Gastrocnemius medialis (tissue), 4 donors: ENCODE results near the gene EIF4E3. TPM values are rescaled to one million over a fixed set of nuclear protein-coding genes. Genes with fewer than 3 reads are reported as not detected.
A peak's percentile ranks its signal among the peaks of the same experiment; 100 is the strongest.

Experiments
- ATAC-seq, 2 donors: fragments of 150-250 bp; one replicate each; pipeline ENCODE4 v1.9.1; 2016
- DNase-seq, 2 donors: peaks; one replicate each; pipeline ENCODE4 v3.0.0-alpha.2; 2019
- H3K27ac ChIP-seq, 4 donors: fragments of 200-600 bp; sonication (generic); 1 replicate in 1 of 4; 2 replicates in 3 of 4; pipeline ENCODE4 v1.5.1; 2016 to 2018; ENCODE audit warnings: mild to moderate bottlenecking in 2 of 4, moderate library complexity in 1 of 4
- H3K27me3 ChIP-seq, 3 donors: fragments of 200-600 bp; sonication (generic) in 2 of 3; 1 replicate in 1 of 3; 2 replicates in 2 of 3; pipeline versions ENCODE4 v1.5.1 to v1.6.0; 2016 to 2019; ENCODE audit warnings: mild to moderate bottlenecking in 1 of 3, moderate library complexity in 1 of 3
- H3K36me3 ChIP-seq, 2 donors: fragments of 200-600 bp; sonication (generic) in 1 of 2; one replicate each; pipeline ENCODE4 v1.5.1; 2017 to 2018
- H3K4me1 ChIP-seq, 2 donors: fragments of 200-600 bp; sonication (generic) in 1 of 2; one replicate each; pipeline ENCODE4 v1.5.1; 2016 to 2017; ENCODE audit warnings: mild to moderate bottlenecking in 2 of 2
- H3K4me3 ChIP-seq, 4 donors: fragments of 200-600 bp; sonication (generic) in 3 of 4; 1 replicate in 1 of 4; 2 replicates in 3 of 4; pipeline ENCODE4 v1.5.1; 2016 to 2019; ENCODE audit warnings: mild to moderate bottlenecking in 2 of 4
- H3K9me3 ChIP-seq, 3 donors: fragments of 200-600 bp; sonication (generic) in 2 of 3; 1 replicate in 1 of 3; 2 replicates in 2 of 3; pipeline ENCODE4 v1.5.1; 2016 to 2019
- POLR2A ChIP-seq, 2 donors: fragments of 450-650 bp; IDR thresholded peaks; one replicate each; pipeline ENCODE4 v1.6.1; 2017; ENCODE audit warnings: antibody characterized with exemption in 2 of 2, mild to moderate bottlenecking in 2 of 2, moderate library complexity in 2 of 2
- in situ Hi-C, 4 donors: fragments of 200-750 bp; cut with MboI; loops; one replicate each; pipeline versions ENCODE4 v1.15.0 to v1.8.0; 2017; ENCODE audit warnings: low sequenced_read_pairs in 4 of 4
- intact Hi-C: fragments of 100-400 bp; cut with DNase I; formaldehyde crosslinking; loops from one replicate; pipeline ENCODE4 v1.15.1; 2023; ENCODE audit warnings: low total_unique reads
- total RNA-seq, 4 donors: library from RNA; depleted of rRNA; stranded (reverse); fragments of >200 nt; gene quantifications; one replicate each; pipeline versions ENCODE4 v1.1.0 to v1.2.3, GENCODE V29; 2016
- TF ChIP-seq, protein P1 (sequence below), 5 experiments: fragments of 450-650 bp in 3 of 5; fragments of 200-600 bp in 2 of 5; sonication (generic) in 2 of 5; IDR thresholded peaks in 4 of 5; conservative IDR thresholded peaks in 1 of 5; 1 replicate in 4 of 5; 2 replicates in 1 of 5; pipeline ENCODE4 v1.5.1; 2016 to 2019; ENCODE audit warnings: antibody characterized with exemption in 5 of 5, mild to moderate bottlenecking in 3 of 5, moderate library complexity in 3 of 5

Gene EIF4E3
- total RNA-seq, 4 donors from 2014 or later, result 25.0 to 51.0 (median 42.8) TPM

DNA sequence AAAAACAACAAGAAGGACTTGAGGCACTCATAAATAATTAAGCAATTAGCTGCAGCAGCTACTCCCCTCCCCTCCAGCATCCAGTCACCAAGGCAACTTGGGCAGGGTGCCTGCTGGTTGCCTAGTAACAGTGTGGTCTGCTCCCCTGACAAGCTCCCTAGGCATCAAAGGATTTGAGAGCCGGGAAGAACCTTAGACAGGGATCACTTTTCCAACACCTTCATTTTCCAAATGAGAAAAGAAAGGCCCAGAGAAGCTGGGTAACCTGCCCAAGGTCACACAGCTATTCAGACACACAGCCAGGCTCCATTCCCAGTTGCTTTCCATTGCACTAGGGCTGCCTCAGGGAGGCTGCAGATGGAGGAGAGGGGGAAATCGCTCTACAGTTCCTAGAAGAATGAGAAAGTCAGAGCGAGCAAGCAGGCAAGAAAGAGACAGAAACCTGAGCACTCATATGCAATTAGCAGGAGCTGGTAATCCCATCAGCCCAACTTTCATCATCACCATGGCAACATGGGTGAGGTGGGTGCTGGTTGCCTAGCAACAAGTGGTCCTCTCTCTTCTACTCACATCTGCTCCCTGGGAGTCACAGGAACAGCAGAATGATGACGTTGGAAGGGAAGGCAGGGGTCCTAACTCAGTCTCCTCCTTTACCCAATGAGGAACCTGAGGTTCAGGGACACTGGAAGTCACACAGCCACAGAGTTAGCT, 3.6 kb upstream of the EIF4E3 start:
- in situ Hi-C loops, result loop anchor here in 3 of 4 donors (10.0 to 25.0 kb wide), 3 partner anchors 1084 to 1359 kb away; no protein-coding TSS in a partner anchor
- Histone ChIP-seq H3K36me3 (no peaks in the 10 kb centered on the region), H3K4me3 (no peak overlapping the region), H3K27me3 (no peaks in the 10 kb centered on the region), H3K27ac (no peak overlapping the region), H3K4me1 (peaks cover 8 to 14% of the 10 kb centered on the region in 2 donors), H3K9me3 (no peaks in the 10 kb centered on the region)
- no peak for ATAC-seq
- intact Hi-C loops, result loop anchor here (5.0 to 10.0 kb wide), 2 partner anchors 1094 to 1776 kb away; no protein-coding TSS in a partner anchor
- DNase-seq, result no peak
- TF ChIP-seq, protein P1, sequence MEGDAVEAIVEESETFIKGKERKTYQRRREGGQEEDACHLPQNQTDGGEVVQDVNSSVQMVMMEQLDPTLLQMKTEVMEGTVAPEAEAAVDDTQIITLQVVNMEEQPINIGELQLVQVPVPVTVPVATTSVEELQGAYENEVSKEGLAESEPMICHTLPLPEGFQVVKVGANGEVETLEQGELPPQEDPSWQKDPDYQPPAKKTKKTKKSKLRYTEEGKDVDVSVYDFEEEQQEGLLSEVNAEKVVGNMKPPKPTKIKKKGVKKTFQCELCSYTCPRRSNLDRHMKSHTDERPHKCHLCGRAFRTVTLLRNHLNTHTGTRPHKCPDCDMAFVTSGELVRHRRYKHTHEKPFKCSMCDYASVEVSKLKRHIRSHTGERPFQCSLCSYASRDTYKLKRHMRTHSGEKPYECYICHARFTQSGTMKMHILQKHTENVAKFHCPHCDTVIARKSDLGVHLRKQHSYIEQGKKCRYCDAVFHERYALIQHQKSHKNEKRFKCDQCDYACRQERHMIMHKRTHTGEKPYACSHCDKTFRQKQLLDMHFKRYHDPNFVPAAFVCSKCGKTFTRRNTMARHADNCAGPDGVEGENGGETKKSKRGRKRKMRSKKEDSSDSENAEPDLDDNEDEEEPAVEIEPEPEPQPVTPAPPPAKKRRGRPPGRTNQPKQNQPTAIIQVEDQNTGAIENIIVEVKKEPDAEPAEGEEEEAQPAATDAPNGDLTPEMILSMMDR (IDR thresholded peaks at IDR 0.05 in 4 of 5, conservative IDR thresholded peaks at IDR 0.05 in 1 of 5), result no peak
- TF ChIP-seq POLR2A (IDR thresholded peaks at IDR 0.05), result no peak

DNA sequence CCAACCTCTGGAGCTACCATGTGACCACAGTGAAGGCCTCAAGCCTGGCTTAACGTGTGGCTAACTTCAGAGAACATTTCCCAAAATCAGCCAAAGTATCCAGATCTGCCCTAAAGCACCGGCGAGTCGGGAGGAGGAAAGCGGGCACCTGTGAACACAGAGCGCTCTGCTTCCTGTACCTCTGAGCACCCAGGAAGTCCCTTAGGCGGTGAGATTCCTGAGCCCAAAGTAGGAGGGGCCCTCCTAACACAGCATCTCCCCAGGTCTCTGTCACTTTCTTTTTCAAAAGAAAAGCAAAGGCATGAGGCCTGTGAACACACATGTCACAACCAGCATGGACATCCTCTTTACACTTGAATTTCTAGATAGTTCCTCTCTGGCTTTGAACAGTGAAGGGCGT, 944 bp upstream of the EIF4E3 start:
- Histone ChIP-seq H3K4me3 (peak overlapping the region in 3 of 4 donors; percentile 67 to 84 (median 77)), H3K4me1 (peaks cover 21 to 26% of the 10 kb centered on the region in 2 donors), H3K9me3 (no peaks in the 10 kb centered on the region), H3K27ac (peak overlapping the region in 1 of 4 donors; percentile 76), H3K27me3 (no peaks in the 10 kb centered on the region), H3K36me3 (no peaks in the 10 kb centered on the region)
- DNase-seq (no peak), ATAC-seq (no peak)
- in situ Hi-C loops (loop anchor here in 3 of 4 donors (10.0 to 25.0 kb wide), 3 partner anchors 1086 to 1361 kb away; no protein-coding TSS in a partner anchor), intact Hi-C loops (loop anchor here (5.0 to 10.0 kb wide), 2 partner anchors 1096 to 1779 kb away; no protein-coding TSS in a partner anchor)
- no peak for TF ChIP-seq POLR2A (IDR thresholded peaks at IDR 0.05)
- TF ChIP-seq, protein P1 (IDR thresholded peaks at IDR 0.05 in 4 of 5, conservative IDR thresholded peaks at IDR 0.05 in 1 of 5), result no peak

DNA sequence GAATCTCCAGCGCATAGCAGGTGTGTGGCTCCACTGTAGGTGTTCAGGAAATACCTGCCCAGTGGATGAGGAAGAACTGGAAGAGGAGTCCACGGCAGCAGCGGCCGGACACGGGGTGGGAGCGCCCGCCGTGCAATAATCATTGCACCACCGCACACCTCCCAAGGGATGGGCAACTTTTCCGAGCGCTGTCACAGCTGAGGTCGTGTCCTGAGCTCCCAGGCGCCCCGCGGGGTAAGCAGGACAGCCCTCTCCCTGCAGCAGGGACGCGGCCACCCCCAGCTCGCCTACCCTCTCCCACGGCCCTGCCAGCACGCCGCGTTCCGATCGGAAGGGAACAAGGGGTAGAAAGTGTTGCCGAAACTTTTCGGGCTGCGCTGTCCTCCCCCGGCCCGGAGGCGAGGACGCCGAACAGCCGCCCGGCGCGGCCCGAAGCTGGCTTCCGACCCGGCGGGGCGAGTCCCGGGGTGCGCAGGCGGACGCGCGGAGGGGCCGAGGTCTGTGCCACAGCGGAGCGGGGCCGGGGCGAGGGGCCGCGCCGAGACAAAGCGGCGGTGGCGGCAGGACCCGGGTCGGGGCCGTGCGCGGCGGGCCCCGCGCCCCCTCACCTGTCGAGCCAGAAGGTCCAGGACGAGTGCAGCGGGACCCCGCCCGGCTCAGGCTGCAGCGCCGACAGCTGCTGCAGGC, 475 bp downstream of the EIF4E3 start:
- peak overlapping the region; percentile 74 to 87 (median 85) for H3K27ac ChIP-seq
- no peaks in the 10 kb centered on the region for H3K36me3 ChIP-seq
- intact Hi-C loops (loop anchor here (5.0 to 10.0 kb wide), 2 partner anchors 1098 to 1780 kb away; no protein-coding TSS in a partner anchor), in situ Hi-C loops (loop anchor here (10.0 to 25.0 kb wide), 3 partner anchors 1088 to 1363 kb away; no protein-coding TSS in a partner anchor)
- peaks cover 21 to 26% of the 10 kb centered on the region in 2 donors for H3K4me1 ChIP-seq
- H3K9me3 ChIP-seq, result no peaks in the 10 kb centered on the region
- no peaks in the 10 kb centered on the region for H3K27me3 ChIP-seq
- ATAC-seq, result peak; percentile 74 to 81
- TF ChIP-seq POLR2A (IDR thresholded peaks at IDR 0.05), result peak; percentile 32 to 53
- TF ChIP-seq, protein P1 (IDR thresholded peaks at IDR 0.05 in 4 of 5, conservative IDR thresholded peaks at IDR 0.05 in 1 of 5), result no peak
- DNase-seq, result peak; percentile 21 to 69
- H3K4me3 ChIP-seq, result peak overlapping the region; percentile 67 to 82 (median 78)

DNA sequence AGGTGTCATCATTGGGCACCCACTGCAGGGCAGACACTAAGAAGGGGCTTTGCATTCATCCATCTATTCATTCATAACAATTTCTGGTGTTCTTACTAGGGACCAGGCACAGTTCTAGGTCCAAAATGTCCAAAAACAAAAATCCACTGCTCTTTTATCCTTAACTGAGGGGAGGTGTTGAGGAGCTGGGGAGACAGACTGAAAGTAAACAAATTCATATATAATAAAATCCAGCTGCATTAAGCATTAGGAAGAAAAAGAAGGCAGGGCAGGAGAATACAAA, 1.1 kb downstream of the EIF4E3 start:
- Histone ChIP-seq H3K9me3 (no peaks in the 10 kb centered on the region), H3K27me3 (no peaks in the 10 kb centered on the region), H3K27ac (peak overlapping the region; percentile 74 to 87 (median 85)), H3K4me1 (peaks cover 21 to 26% of the 10 kb centered on the region in 2 donors), H3K36me3 (no peaks in the 10 kb centered on the region), H3K4me3 (peak overlapping the region; percentile 67 to 82 (median 78))
- no peak for TF ChIP-seq POLR2A (IDR thresholded peaks at IDR 0.05)
- TF ChIP-seq, protein P1 (IDR thresholded peaks at IDR 0.05 in 4 of 5, conservative IDR thresholded peaks at IDR 0.05 in 1 of 5), result no peak
- ATAC-seq, result no peak
- in situ Hi-C loops (loop anchor here in 3 of 4 donors (10.0 to 25.0 kb wide), 3 partner anchors 1088 to 1363 kb away; no protein-coding TSS in a partner anchor), intact Hi-C loops (loop anchor here (10.0 kb wide), 1 partner anchor 1781 kb away; no protein-coding TSS in a partner anchor)
- no peak for DNase-seq
